Superior temporal gyrus (tissue), 1 donor: Measurements from ENCODE around the gene PLK4.
"Not testable (repeated sequence)": the region's sequence is repeated elsewhere in the genome, so short reads cannot be mapped to it uniquely, and the experiment has no call there.

Experiments
- DNase-seq: peaks from one replicate; pipeline ENCODE4 v3.0.0-alpha.2; 2016; ENCODE audit errors: extremely low spot score

PLK4 gene

GRCh38 chr4:127905029-127905428 is 24.3 kb downstream of the PLK4 start:
- no peak for DNase-seq

GRCh38 chr4:127916512-127916911 is 35.8 kb downstream of the PLK4 start:
- DNase-seq = no peak

GRCh38 chr4:127917151-127917550 is 36.5 kb downstream of the PLK4 start:
- DNase-seq = no peak

DNA sequence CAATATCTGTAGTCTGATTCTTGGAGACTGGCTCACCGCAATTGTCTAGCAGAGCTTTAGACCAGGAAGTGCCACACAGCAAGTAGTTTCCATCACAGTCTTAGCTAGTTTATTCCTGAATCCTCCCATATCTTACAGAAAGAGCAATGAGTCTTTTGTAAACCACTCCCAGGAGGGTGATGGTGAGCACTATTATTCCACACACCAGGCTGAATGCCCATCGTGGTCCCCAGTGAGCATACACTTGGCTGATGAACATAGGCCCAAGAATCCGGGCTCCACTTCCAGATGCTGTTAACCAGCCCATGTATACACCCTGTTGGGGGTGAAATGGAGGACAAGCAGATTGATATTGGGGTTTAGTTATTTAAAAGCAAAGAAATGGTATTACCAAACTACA is 39.8 kb downstream of the PLK4 start:
- DNase-seq = no peak

DNA sequence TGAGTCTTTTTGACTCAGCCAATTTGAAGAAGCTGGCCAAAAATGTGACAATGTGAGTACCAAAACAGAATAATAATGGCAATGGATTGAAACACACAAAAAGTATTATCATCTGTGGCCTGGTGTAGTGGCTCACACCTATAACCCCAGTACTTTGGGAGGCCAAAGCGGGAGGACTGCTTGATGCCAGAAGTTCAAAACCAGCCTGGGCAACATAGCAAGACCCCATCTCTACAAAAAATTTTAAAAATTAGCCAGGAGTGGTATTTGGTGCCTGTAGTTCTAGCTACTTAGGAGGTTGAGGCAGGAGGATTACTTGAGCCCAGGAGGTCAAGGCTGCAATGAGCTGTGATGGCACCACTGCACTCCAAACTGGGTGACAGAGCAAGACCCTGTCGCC is 41.5 kb downstream of the PLK4 start:
- DNase-seq = no peak

- not testable (repeated sequence) for DNase-seq
These were observed 45.0 kb downstream of the PLK4 start for GRCh38 chr4:127925720-127926119.

- no peak for DNase-seq
These were observed 49.5 kb downstream of the PLK4 start for GRCh38 chr4:127930175-127930574.

GRCh38 chr4:127931836-127932235 is 51.1 kb downstream of the PLK4 start:
- not testable (repeated sequence) for DNase-seq

- DNase-seq = no peak
These were observed 56.3 kb downstream of the PLK4 start for GRCh38 chr4:127936974-127937373.
